PFSK-1 (cell line): ENCODE measurements around the gene CHD9NB.

Experiments used
- FOXP2 ChIP-seq: optimal IDR thresholded peaks from 2 replicates; pipeline ENCODE3; 2011; ENCODE audit warnings: borderline replicate concordance, control low read depth, inconsistent platforms; ENCODE audit not compliant: insufficient read depth; ENCODE audit errors: extremely low read length, extremely low read depth
- POLR2AphosphoS5 ChIP-seq: IDR thresholded peaks from 2 replicates; pipeline ENCODE4 v1.6.1; 2012; ENCODE audit warnings: low read depth, mild to moderate bottlenecking, control low read depth, low read length, moderate library complexity
- REST ChIP-seq, 2 experiments: IDR thresholded peaks; 2 replicates each; pipeline versions ENCODE4 v1.6.1 to v1.8.0; 2011 to 2012; ENCODE audit warnings: low read depth in 2 of 2, low read length in 2 of 2, control low read depth in 1 of 2, inconsistent platforms in 1 of 2, mild to moderate bottlenecking in 1 of 2, moderate library complexity in 1 of 2; ENCODE audit not compliant: insufficient read depth in 1 of 2
- SIN3A ChIP-seq: IDR thresholded peaks from 2 replicates; pipeline ENCODE4 v1.6.1; 2012; ENCODE audit warnings: mild to moderate bottlenecking, low read length, moderate library complexity, borderline replicate concordance; ENCODE audit not compliant: insufficient read depth
- TAF1 ChIP-seq: IDR thresholded peaks from 2 replicates; pipeline ENCODE4 v1.6.1; 2012; ENCODE audit warnings: low read length, control low read depth, borderline replicate concordance; ENCODE audit not compliant: insufficient read depth

Gene CHD9NB

GRCh38 chr16:52994942-52995341 lies 57.8 kb downstream of the CHD9NB start:
- TF ChIP-seq REST (IDR thresholded peaks at IDR 0.05; ENCODE audit: insufficient read depth in 1 of 2, low read depth in 2 of 2, low read length in 2 of 2) = no peak
- TF ChIP-seq POLR2AphosphoS5 = no peak

DNA sequence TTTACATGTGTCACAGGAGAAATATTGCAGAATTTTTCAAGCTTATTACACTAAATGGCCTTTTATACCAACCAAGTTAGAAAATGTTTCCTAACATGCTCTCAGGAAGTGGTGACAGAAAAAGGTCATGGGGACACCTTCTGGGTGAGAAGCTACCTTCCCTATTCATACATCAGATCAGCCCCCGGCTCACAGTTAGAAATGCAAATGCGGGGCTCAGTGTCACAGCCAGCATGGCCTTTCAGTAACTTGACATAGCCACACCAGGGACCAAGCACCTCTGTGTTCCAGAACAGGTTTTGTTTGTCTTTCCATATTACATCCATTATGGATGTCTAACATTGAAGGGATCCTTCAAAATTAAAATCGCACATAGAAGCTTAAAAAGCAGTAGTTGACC lies 59.5 kb downstream of the CHD9NB start:
- no peak for TF ChIP-seq FOXP2
- no peak for TF ChIP-seq SIN3A
- no peak for TF ChIP-seq TAF1
- TF ChIP-seq POLR2AphosphoS5 = no peak
- TF ChIP-seq REST (IDR thresholded peaks at IDR 0.05; ENCODE audit: insufficient read depth in 1 of 2, low read depth in 2 of 2, low read length in 2 of 2) = no peak

GRCh38 chr16:52991572-52991971 lies 61.1 kb downstream of the CHD9NB start:
- TF ChIP-seq SIN3A = no peak
- TF ChIP-seq POLR2AphosphoS5 = no peak
- TF ChIP-seq REST (IDR thresholded peaks at IDR 0.05; ENCODE audit: insufficient read depth in 1 of 2, low read depth in 2 of 2, low read length in 2 of 2) = no peak
- TF ChIP-seq TAF1 = no peak
